Fibroblast of lung (primary cell): Measurements from ENCODE around the gene PLPP7. TPM values are rescaled to one million over a fixed set of nuclear protein-coding genes. Genes with fewer than 3 reads are reported as not detected.
A peak's percentile ranks its signal among the peaks of the same experiment; 100 is the strongest.
"Not testable (repeated sequence)": the region's sequence is repeated elsewhere in the genome, so short reads cannot be mapped to it uniquely, and the experiment has no call there.

Source experiments
- DNase-seq, 2 donors: peaks; one replicate each; pipeline versions ENCODE4 v3.0.0 to v3.0.0-alpha.2; 2010; ENCODE audit warnings: low read depth in 2 of 2
- H2AFZ ChIP-seq: 2 replicates; pipeline ENCODE4 v1.5.1; 2012; ENCODE audit warnings: low read length, control low read depth, inconsistent platforms
- H3K27ac ChIP-seq: 2 replicates; pipeline ENCODE4 v1.5.1; 2011; ENCODE audit warnings: low read length, control low read depth; ENCODE audit not compliant: insufficient read depth
- H3K27me3 ChIP-seq: 2 replicates; pipeline ENCODE4 v1.5.1; 2011; ENCODE audit warnings: mild to moderate bottlenecking, low read length; ENCODE audit not compliant: control insufficient read depth, insufficient read depth
- H3K36me3 ChIP-seq: 2 replicates; pipeline ENCODE4 v1.5.1; 2011; ENCODE audit warnings: low read length; ENCODE audit not compliant: control insufficient read depth, insufficient read depth
- H3K4me1 ChIP-seq: 2 replicates; pipeline ENCODE4 v1.5.1; 2011; ENCODE audit warnings: low read length; ENCODE audit not compliant: control insufficient read depth, insufficient read depth; ENCODE audit errors: extremely low read depth
- H3K4me2 ChIP-seq: 2 replicates; pipeline ENCODE4 v1.5.1; 2011; ENCODE audit warnings: low read length, control low read depth; ENCODE audit not compliant: insufficient read depth; ENCODE audit errors: extremely low read depth
- H3K4me3 ChIP-seq, 4 experiments: fragments of 200-600 bp in 1 of 4; sonication (generic) in 1 of 4; replicated peaks in 1 of 4; 2 replicates each; pipeline ENCODE4 v1.5.1; 2011 to 2016; ENCODE audit warnings: low read length in 4 of 4, low read depth in 3 of 4, mild to moderate bottlenecking in 3 of 4, control low read depth in 2 of 4, inconsistent platforms in 1 of 4, mixed read lengths in 1 of 4; ENCODE audit not compliant: insufficient read depth in 1 of 4; ENCODE audit errors: control extremely low read depth in 1 of 4
- H3K79me2 ChIP-seq: 2 replicates; pipeline ENCODE4 v1.5.1; 2012; ENCODE audit warnings: mild to moderate bottlenecking, low read length, inconsistent platforms; ENCODE audit not compliant: control insufficient read depth, insufficient read depth
- H3K9ac ChIP-seq: 2 replicates; pipeline ENCODE4 v1.5.1; 2011; ENCODE audit warnings: mild to moderate bottlenecking, low read length, control low read depth; ENCODE audit not compliant: insufficient read depth
- H3K9me3 ChIP-seq: 2 replicates; pipeline ENCODE4 v1.5.1; 2012; ENCODE audit warnings: low read depth, low read length; ENCODE audit not compliant: control insufficient read depth, insufficient read depth
- H4K20me1 ChIP-seq: 2 replicates; pipeline ENCODE4 v1.5.1; 2011; ENCODE audit warnings: low read length; ENCODE audit not compliant: control insufficient read depth, insufficient read depth; ENCODE audit errors: extremely low read depth
- CTCF ChIP-seq, 2 donors: IDR thresholded peaks in 1 of 2; conservative IDR thresholded peaks in 1 of 2; 1 replicate in 1 of 2; 2 replicates in 1 of 2; pipeline ENCODE4 v1.5.1; 2011 to 2012; ENCODE audit warnings: low read length in 2 of 2, control low read depth in 1 of 2, inconsistent platforms in 1 of 2, low read depth in 1 of 2, mild to moderate bottlenecking in 1 of 2
- EZH2 ChIP-seq: IDR thresholded peaks from 2 replicates; pipeline ENCODE4 v1.5.1; 2012; ENCODE audit warnings: low read length, control low read depth, mild to moderate bottlenecking; ENCODE audit errors: missing control alignments
- polyA plus RNA-seq, 2 donors: library from polyadenylated mRNA; depleted of rRNA in 1 of 2; stranded (reverse) in 1 of 2; unstranded in 1 of 2; fragments of >200 nt; gene quantifications; 2 replicates each; pipeline ENCODE4 v1.2.1, GENCODE V29; 2011 to 2012; ENCODE audit warnings: missing spikeins in 1 of 2
- total RNA-seq: library from RNA; depleted of rRNA; stranded (reverse); fragments of >200 nt; gene quantifications from 2 replicates; pipeline ENCODE4 v1.2.1, GENCODE V29; 2014

The PLPP7 gene
- total and polyA plus RNA-seq, 2 donors (not counting 1 experiment from before 2014, with no cell fraction given), result 3.0 to 9.4 TPM

GRCh38 chr9:131334629-131335367, 45.3 kb downstream of the PLPP7 start:
- H3K9me3 ChIP-seq, result no peaks in the 10 kb centered on the region
- no peak overlapping the region for H2AFZ ChIP-seq
- TF ChIP-seq EZH2 (no peak), CTCF (conservative IDR thresholded peaks at IDR 0.05 in 1 of 2, IDR thresholded peaks at IDR 0.05 in 1 of 2; ENCODE audit: low read depth in 1 of 2, low read length in 2 of 2) (no peak)
- peak; percentile 58 to 60 for DNase-seq
- H3K4me2 ChIP-seq, result no peak overlapping the region
- no peaks in the 10 kb centered on the region for H3K27me3 ChIP-seq
- no peaks in the 10 kb centered on the region for H3K4me1 ChIP-seq
- no peaks in the 10 kb centered on the region for H3K79me2 ChIP-seq
- no peaks in the 10 kb centered on the region for H3K36me3 ChIP-seq
- H3K9ac ChIP-seq, result no peak overlapping the region
- H4K20me1 ChIP-seq, result no peaks in the 10 kb centered on the region
- H3K4me3 ChIP-seq, result no peak overlapping the region
- no peak overlapping the region for H3K27ac ChIP-seq

- DNase-seq, result no peak
- Histone ChIP-seq H3K27ac (no peak overlapping the region), H3K36me3 (no peaks in the 10 kb centered on the region), H3K79me2 (no peaks in the 10 kb centered on the region), H3K9me3 (no peaks in the 10 kb centered on the region), H4K20me1 (no peaks in the 10 kb centered on the region), H3K4me2 (no peak overlapping the region), H3K4me1 (no peaks in the 10 kb centered on the region), H3K27me3 (no peaks in the 10 kb centered on the region), H2AFZ (no peak overlapping the region), H3K9ac (no peak overlapping the region), H3K4me3 (no peak overlapping the region)
- TF ChIP-seq EZH2 (no peak), CTCF (conservative IDR thresholded peaks at IDR 0.05 in 1 of 2, IDR thresholded peaks at IDR 0.05 in 1 of 2; ENCODE audit: low read depth in 1 of 2, low read length in 2 of 2) (no peak)
These were observed 45.8 kb downstream of the PLPP7 start for GRCh38 chr9:131335368-131335755.

GRCh38 chr9:131337131-131337848, 47.8 kb downstream of the PLPP7 start:
- no peak overlapping the region for H3K4me2 ChIP-seq
- no peaks in the 10 kb centered on the region for H4K20me1 ChIP-seq
- no peaks in the 10 kb centered on the region for H3K4me1 ChIP-seq
- H3K27me3 ChIP-seq, result no peaks in the 10 kb centered on the region
- H3K79me2 ChIP-seq, result no peaks in the 10 kb centered on the region
- no peak overlapping the region for H3K9ac ChIP-seq
- no peak overlapping the region for H2AFZ ChIP-seq
- no peaks in the 10 kb centered on the region for H3K9me3 ChIP-seq
- TF ChIP-seq EZH2 (no peak), CTCF (conservative IDR thresholded peaks at IDR 0.05 in 1 of 2, IDR thresholded peaks at IDR 0.05 in 1 of 2; ENCODE audit: low read depth in 1 of 2, low read length in 2 of 2) (no peak)
- no peak overlapping the region for H3K27ac ChIP-seq
- DNase-seq, result no peak
- no peaks in the 10 kb centered on the region for H3K36me3 ChIP-seq
- H3K4me3 ChIP-seq, result no peak overlapping the region

- H3K9ac ChIP-seq, H3K4me3 ChIP-seq, H3K4me1 ChIP-seq, H3K9me3 ChIP-seq, DNase-seq, H3K27me3 ChIP-seq, H3K4me2 ChIP-seq, H3K79me2 ChIP-seq, H2AFZ ChIP-seq, H3K27ac ChIP-seq, H4K20me1 ChIP-seq, H3K36me3 ChIP-seq: not testable (repeated sequence)
These were observed 49.7 kb downstream of the PLPP7 start for GRCh38 chr9:131339212-131339611.
